WERI-Rb-1 (cell line): ENCODE data around the gene ETF1.

Experiments used
- DNase-seq: peaks from one replicate; pipeline ENCODE4 v3.0.0-alpha.2; 2020
- H3K27ac ChIP-seq: fragments of 250-450 bp; sonication (Bioruptor Pico); 2 replicates; pipeline ENCODE4 v1.5.1; 2020; ENCODE audit warnings: mild to moderate bottlenecking, moderate library complexity
- H3K27me3 ChIP-seq: fragments of 250-450 bp; sonication (Bioruptor Pico); 2 replicates; pipeline ENCODE4 v1.5.1; 2021; ENCODE audit warnings: mild to moderate bottlenecking, low read depth, moderate library complexity; ENCODE audit not compliant: insufficient read depth, severe bottlenecking
- H3K36me3 ChIP-seq: fragments of 250-450 bp; sonication (Bioruptor Pico); 2 replicates; pipeline ENCODE4 v1.5.1; 2020; ENCODE audit warnings: mild to moderate bottlenecking, moderate library complexity
- H3K4me3 ChIP-seq: 2 replicates; pipeline ENCODE4 v1.5.1; 2011; ENCODE audit warnings: low read depth, mild to moderate bottlenecking, control low read depth, low read length
- H3K9me3 ChIP-seq: fragments of 250-450 bp; sonication (Bioruptor Pico); 2 replicates; pipeline ENCODE4 v1.5.1; 2021; ENCODE audit warnings: mild to moderate bottlenecking, moderate library complexity; ENCODE audit not compliant: severe bottlenecking
- TF ChIP-seq, protein P1 (sequence below): IDR thresholded peaks from 2 replicates; pipeline ENCODE4 v1.5.1; 2011; ENCODE audit warnings: low read depth, mild to moderate bottlenecking, control low read depth, inconsistent platforms, low read length

ETF1 gene

DNA sequence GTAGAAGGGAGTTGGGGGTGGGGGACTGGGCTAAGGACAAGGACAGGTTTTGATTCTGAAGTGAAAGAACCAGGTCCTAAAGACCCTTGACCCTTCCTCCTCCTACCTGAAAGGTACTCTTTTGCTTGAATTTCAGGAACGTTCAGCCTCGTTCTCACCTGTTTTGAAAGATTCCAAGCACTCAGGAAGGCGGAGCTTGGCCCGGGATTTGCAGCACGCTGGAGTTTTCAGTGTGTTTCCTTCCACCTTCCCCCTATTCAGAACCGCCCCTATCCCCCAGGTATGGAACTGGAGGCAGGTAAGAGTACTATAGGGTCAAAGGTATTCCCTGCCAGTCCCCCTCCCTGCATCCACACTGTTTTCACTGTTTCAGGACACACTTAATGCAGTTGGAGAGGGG, 70.7 kb downstream of the ETF1 start:
- no peak overlapping the region for H3K27ac ChIP-seq
- H3K4me3 ChIP-seq: no peak overlapping the region
- TF ChIP-seq, protein P1, sequence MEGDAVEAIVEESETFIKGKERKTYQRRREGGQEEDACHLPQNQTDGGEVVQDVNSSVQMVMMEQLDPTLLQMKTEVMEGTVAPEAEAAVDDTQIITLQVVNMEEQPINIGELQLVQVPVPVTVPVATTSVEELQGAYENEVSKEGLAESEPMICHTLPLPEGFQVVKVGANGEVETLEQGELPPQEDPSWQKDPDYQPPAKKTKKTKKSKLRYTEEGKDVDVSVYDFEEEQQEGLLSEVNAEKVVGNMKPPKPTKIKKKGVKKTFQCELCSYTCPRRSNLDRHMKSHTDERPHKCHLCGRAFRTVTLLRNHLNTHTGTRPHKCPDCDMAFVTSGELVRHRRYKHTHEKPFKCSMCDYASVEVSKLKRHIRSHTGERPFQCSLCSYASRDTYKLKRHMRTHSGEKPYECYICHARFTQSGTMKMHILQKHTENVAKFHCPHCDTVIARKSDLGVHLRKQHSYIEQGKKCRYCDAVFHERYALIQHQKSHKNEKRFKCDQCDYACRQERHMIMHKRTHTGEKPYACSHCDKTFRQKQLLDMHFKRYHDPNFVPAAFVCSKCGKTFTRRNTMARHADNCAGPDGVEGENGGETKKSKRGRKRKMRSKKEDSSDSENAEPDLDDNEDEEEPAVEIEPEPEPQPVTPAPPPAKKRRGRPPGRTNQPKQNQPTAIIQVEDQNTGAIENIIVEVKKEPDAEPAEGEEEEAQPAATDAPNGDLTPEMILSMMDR: no peak
- H3K9me3 ChIP-seq: no peaks in the 10 kb centered on the region
- no peaks in the 10 kb centered on the region for H3K27me3 ChIP-seq
- H3K36me3 ChIP-seq: no peaks in the 10 kb centered on the region; the same call in 1 of the 2 replicates
- DNase-seq: no peak

DNA sequence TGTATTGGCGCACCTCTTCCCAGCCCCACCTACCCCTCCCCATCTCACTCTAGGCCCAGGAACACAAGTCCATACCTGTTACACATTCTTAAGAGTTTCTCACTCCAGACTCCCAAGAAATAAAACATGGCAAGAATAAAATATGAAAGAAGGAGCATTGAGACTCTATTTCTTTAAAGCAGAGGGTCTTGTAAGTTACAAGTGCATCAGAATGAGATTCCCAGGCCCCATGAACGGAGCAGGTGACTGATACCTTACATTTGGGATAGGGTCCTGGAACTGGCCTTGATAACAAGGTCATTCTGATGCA, 72.0 kb downstream of the ETF1 start:
- no peak overlapping the region for H3K27ac ChIP-seq
- no peak for DNase-seq
- no peak overlapping the region for H3K4me3 ChIP-seq
- no peaks in the 10 kb centered on the region for H3K27me3 ChIP-seq
- TF ChIP-seq, protein P1: no peak
- H3K36me3 ChIP-seq: no peaks in the 10 kb centered on the region; the same call in 1 of the 2 replicates
- no peaks in the 10 kb centered on the region for H3K9me3 ChIP-seq

DNA sequence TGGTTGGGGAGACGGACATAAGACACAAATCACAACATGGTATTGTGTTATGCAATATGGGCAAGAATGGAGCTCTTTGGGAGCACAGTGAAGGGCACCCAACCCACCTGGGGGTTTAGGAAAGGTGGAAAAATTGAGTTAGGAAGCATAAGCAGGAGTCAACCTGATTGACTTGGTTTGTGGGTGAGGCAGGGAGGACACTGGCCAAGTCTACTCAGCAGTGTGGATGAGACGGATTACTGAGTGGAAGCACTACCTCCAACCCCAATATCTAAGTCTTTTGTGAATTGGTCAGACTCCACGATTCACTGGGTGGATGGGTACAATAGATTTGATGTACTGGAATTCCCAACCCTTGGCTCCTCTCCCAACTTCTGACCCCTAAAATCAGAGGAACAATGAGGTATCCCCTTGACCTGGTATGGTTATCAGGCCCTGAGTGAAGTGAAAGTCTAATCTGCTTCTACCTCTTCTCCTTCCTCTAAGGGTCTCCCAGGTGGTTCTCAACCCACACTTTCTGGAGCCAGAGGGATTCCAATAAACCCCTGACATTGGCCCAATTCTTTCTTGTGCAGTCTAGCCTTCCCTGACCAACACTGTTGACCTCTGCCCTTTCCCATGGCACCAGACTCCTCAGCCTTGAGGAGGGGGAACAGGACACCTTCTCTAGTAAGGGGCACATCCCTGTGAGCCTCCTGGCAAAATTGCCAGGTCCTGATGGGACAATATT, 72.5 kb downstream of the ETF1 start:
- TF ChIP-seq, protein P1: no peak
- DNase-seq: no peak
- no peak overlapping the region for H3K4me3 ChIP-seq
- no peaks in the 10 kb centered on the region; the same call in 1 of the 2 replicates for H3K36me3 ChIP-seq
- H3K27me3 ChIP-seq: no peaks in the 10 kb centered on the region
- H3K27ac ChIP-seq: no peak overlapping the region
- H3K9me3 ChIP-seq: no peaks in the 10 kb centered on the region

DNA sequence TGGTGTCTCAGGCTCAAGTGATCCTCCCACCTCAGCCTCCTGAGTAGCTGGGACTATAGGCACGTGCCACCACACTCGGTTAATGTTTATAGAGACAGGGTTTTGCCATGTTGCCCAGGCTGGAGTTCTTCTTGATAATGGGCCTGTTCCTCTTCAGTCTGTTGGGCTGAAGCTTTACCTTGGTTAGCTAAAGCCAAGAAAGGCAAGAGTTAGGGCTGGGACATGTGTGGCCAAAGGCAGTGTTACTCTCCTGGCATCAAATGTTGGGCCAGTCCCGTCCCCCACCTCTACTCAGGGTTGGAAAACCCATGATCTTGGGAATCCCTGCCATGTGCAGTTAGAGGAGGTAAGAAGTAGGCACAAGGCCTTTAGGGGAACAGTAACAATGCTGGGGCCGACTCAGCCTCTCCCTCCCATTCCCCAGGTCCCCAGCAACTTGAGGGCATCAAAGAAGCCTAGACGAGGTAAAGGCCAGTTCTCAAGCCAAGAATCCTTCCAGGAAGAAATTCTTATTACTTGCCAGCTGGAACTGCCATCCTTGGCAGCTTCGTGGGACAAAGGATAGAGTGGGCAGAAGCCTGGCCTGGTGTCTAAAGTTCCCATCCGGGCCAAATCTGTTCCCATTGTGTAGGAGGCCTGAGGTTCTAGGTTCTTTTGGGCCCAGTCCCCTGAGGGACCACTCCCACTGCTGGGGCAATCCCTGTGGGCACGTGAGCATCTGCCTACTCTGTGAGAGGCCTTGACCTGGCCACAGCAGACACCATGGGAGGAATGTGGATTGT, 73.3 kb downstream of the ETF1 start:
- TF ChIP-seq, protein P1: no peak
- DNase-seq: no peak
- no peak overlapping the region for H3K4me3 ChIP-seq

DNA sequence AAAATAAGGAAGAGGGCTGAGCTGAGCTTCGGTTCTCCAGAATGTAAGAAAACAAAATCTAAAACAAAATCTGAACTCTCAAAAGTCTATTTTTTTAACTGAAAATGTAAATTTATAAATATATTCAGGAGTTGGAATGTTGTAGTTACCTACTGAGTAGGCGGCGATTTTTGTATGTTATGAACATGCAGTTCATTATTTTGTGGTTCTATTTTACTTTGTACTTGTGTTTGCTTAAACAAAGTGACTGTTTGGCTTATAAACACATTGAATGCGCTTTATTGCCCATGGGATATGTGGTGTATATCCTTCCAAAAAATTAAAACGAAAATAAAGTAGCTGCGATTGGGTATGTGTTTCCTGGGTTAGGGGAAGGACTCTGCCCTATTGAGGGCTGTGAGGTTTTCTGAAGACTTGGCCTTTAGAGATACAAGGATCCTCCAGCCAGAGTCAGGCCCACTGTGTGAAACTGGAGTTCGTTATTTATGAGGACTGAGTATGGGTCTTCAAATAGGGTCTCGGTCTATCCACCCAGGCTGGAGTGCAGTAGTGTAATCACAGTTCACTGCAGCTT, 74.0 kb downstream of the ETF1 start:
- TF ChIP-seq, protein P1: no peak
- Histone ChIP-seq H3K27ac (no peak overlapping the region), H3K4me3 (no peak overlapping the region), H3K9me3 (no peaks in the 10 kb centered on the region), H3K27me3 (no peaks in the 10 kb centered on the region), H3K36me3 (no peaks in the 10 kb centered on the region; the same call in 1 of the 2 replicates)
- no peak for DNase-seq

More for the DNA sequence above, 73.3 kb downstream of the ETF1 start:
- Histone ChIP-seq H3K9me3 (no peaks in the 10 kb centered on the region), H3K27ac (no peak overlapping the region), H3K36me3 (no peaks in the 10 kb centered on the region; the same call in 1 of the 2 replicates), H3K27me3 (no peaks in the 10 kb centered on the region)
